Mesenteric fat pad (tissue), 1 donor: ENCODE results near the gene OLFM2. TPM values are rescaled to one million over a fixed set of nuclear protein-coding genes. Genes with fewer than 3 reads are reported as not detected.
"Not testable (repeated sequence)": the region's sequence is repeated elsewhere in the genome, so short reads cannot be mapped to it uniquely, and the experiment has no call there.

Source experiments
- DNase-seq: peaks from one replicate; pipeline ENCODE4 v3.0.0-alpha.2; 2020; ENCODE audit warnings: low spot score
- total RNA-seq: library from RNA; stranded (reverse); fragmentation: NEBNext Ultra II Directional; extraction: Animal tissue kit (Norgen Biotek cat#: 25700); gene quantifications from one replicate; pipeline ENCODE4 v1.2.1, GENCODE V29; 2021
- donor health status: DM: yes; HTN: yes; CAD: no.

OLFM2 gene
- total RNA-seq, 1 donor from 2014 or later, result 15.9 TPM

DNA sequence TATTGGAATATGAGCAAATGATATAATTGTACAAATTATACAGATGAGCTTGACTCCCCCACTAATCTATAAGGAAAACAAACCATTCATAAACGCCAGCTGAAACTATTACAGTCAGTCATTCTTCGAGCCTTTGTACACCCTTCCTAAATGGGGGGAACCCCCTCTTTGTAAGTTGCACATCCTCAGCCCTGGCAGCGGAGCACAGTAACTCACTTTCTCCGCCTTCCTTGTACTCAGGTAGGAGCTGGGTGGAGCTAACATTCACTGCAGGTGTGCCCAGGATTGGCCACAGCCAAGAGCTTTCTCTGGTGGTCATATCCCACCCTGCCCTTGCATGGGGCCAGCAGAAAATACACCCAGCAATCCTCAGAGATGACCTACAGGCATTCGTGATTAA is 72.6 kb downstream of the OLFM2 start:
- no peak for DNase-seq

DNA sequence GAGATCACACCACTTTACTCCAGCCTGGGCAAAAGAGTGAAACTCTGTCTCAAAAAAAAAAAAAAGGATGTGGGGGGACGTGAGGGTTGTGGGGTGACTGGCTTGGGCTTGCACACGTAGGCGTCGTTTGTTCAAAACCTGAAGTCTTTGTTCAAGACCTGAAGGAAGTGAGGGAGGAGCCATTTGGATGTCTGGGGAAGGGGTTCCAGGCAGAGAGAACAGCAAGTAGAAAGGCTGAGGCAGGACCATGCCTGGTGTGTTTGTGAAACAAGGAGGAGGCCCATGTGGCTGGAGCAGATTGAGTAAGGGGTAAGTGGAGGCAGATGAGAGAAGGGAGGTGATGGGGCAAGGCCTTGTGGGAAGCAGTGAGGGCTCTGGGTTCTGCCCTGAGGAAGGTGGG is 73.4 kb downstream of the OLFM2 start:
- DNase-seq, result no peak

DNA sequence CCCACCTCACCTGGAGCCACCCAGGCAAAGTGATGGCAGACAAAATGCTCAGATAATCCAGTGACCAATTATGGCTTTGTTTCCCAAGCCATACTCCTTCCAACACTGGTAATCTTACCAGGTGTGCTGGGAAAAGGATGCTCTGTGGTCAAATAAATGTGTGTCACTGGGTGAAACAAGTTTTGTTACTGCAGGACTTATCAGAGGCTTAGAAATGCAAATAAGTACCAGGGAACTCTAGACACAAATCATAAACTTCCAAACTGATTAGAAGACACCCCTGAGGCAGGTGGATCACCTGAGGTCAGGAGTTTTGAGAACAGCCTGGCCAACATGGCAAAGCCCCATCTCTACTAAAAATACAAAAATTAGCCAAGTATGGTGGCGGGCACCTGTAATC is 74.8 kb downstream of the OLFM2 start:
- DNase-seq, result no peak

DNA sequence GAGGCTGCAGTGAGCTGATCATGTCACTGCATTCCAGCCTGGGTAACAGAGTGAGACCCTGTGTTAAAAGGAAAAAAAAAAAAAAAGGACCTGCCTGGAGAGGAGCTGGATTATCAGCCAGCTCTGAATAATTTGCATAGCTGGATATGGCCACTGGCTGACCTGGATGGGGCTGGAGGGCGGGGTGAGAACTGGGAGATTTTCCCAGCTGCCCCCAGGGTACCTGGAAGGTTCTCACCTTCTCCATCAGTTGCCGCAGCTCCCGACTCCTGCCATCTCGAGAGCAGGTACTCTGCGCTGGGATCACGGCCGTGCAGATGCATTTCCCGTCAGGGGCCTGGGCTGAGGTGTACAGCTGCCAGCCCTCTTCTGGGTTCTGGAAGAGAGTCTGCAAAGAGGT is 75.9 kb downstream of the OLFM2 start:
- DNase-seq, result no peak

DNA sequence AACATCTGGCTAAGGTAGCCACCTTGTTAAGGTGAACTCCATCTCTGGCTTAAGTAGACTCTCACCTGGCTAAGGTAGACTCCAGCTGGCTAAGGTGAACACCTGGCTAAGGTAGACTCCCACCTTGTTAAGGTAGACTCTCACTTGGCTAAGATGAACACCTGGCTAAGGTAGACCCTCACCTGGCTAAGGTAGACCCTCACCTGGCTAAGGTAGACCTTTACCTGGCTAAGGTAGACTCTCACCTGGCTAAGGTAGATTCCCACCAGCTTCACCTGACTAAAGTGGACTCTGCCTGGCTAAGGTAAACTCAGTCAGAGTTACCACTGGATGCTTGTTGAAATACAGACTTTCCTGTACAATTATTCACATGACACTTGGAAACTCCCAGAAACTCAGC is 77.5 kb downstream of the OLFM2 start:
- DNase-seq, result no peak

DNA sequence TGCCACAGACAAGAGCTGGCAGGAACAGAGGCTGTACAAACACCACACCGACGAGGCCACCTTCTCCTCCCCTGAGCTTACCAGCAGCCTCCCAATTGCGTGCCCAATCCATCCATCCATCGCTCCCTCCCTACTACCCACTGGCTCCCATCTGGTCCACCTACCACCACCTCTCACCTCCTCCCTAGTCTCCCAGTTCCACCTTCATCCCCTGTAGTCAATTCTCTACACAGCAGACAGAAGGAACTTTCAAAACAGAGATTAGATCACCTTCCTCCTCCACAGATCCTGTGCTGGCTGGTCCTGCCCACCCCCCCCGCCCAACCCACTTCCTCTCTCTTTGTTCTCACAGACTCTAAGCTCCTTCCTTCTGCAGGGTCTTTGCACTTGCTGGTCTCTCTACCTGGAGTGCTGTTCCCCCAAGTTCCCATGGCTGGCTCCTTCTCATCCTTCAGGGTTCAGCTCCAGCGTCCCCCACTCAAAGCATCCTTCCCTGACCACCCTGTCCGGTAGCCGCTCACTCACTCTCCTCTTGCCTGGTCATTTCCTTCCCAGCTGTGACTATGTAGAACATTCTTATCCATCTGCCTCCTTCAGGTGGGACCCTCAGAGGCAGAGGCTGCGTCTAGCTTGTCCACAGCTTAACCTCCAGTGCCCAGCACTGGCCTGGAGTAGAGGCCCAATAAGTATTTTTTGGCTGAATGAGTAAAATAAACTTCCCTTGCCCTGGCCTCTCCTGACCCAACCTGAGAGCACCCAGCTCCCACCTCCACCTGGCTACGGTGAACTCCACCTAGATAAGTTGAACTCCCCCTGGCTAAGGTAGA is 78.2 kb downstream of the OLFM2 start:
- no peak for DNase-seq

DNA sequence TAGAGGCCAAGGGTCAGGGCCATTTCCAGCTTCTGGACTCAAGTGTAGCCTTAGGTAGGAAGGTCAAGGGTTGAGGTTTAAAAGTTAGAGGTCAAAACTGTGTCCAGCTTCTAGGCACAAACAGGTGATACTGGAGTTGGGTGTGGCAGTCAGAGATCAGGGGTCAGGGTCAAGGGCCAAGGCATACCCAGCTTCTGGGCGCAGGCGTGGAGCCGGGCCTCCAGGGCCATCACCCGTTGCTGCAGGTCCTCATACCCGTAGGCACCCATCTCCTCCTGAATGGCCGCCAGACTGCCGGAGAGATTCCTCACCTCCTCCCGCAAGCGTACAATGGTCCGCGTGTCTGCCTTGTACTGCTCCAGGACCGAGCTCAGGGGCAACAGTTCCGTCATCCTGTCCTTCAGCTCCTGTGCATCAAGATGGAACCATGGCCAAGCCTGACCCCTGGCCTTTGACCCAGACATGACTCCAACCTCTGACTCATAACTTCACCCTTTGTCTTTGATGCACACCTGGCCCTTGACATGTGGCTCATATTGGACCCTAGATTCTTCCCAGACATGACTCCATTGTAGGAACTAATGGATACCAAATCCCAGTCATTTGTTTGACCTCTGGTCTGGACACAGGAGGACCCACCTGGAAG is 79.1 kb downstream of the OLFM2 start:
- no peak for DNase-seq

DNA sequence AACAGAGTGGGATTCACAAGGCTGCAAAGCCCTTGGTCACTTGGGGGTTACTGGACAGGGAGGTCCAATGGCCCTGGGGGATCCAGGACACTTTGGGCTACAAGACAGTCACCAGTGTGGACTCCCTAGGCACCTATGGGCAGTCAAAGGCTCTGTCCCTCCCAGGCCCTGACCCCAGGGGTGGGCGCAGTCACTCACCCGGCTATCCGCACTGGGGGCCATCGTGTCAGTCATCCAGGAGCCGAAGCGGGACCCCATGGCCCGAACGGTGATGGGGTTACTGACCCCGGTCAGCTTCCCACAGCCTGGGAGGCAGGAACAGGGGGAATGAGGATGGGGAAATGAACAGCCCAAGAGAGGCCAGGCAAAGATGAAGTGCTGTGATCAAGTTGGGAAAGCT is 79.7 kb downstream of the OLFM2 start:
- DNase-seq, result no peak

DNA sequence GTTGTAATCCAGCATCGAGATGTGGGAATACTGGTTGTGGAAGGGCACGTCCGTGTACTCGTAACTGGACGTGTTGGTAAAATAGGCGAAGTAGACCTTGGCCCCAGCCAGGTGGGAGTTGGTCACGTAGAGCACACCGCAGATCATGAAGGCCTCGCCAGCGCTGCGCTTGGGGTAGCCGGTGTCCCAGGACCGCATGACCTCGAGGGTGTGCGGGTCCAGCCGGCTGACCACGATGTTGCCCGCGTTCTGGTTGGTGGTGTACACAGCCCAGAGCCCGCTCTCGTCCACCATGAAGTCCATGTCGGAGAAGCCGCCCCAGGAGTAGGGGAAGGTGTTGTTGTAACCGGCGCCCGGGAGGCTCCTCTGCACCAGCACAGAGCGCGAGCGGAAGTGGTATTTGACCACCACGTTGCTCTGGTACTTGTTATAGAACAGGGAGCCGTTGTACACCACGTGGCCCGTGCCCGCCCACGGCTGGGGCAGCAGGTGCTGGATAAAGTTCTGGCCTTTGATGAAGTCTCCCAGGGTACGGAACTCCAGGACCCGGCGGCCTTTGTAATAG is 82.0 kb downstream of the OLFM2 start:
- no peak for DNase-seq

DNA sequence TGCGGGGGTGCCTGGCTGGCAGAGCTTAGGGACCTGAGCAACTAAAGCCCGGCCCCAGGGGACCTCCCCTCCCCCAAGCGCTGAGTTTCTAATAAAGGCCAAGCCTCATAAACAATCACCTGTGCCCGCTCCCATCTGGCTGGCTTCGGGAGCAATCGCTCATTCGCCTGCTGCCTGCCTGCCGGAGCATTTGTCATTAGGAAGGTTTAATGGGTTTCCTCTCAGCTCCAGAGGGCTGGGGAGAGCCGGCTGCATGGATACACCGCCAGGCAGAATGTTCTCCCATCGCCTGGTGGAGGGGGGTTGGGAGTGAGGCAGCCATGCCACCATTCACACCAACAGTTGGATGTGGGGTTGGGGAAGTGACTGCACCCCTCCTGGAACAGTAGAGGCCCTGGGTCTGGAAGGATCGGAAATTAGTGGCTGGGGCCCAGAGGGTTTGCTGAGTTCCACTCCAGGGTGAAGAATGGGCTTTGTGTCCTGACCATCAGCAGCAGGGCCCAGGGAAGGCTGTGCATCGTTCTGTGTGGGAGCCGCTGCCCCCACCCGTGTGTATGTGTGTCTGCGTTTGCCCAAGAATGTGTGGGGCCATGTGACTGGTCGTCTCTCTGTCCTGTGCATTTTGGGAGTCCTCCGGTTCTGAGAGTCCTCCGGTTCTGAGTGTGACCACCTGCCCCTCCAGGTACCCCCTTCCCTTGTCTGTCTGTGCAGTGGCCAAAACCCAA is 85.9 kb downstream of the OLFM2 start:
- DNase-seq, result no peak

DNA sequence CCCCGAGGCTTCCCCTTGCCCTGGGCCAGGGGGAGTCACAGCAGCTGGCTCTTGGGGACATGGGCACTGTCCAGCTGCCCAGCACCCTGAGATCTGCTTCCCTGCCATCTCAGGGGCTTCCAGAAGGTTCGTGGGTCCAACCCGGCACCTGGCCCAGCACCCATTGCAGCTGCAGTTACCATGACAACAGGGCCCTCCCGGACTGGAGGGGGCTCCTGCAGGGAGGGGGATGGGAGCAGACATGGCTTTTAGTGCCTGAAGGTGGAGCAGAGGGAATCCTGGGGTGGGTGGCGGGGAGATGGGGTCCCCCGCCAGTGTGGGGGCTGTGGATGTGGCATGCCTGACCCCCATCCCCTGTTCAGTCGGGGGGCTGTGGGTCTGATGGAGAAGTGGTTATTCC is 86.5 kb downstream of the OLFM2 start:
- DNase-seq, result no peak

DNA sequence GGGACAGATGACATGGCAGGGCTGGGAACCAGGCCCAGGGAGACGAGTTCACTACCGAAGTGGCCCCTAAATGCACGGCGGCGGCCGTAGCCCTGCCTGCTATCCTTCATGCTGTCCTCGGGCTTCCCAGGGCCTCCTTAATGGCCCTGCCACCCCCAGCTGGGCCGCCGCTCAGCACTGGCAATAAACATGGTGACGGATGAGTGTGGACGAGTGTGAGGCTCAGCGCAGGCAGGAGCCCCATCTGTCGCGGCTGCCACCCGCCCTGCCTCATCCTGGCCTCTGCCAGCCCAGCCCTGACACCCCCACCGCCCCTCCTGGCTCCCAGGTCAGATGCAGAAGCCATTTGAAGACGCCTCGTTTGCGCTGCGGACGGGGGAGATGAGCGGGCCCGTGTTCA is 87.6 kb downstream of the OLFM2 start:
- no peak for DNase-seq

DNA sequence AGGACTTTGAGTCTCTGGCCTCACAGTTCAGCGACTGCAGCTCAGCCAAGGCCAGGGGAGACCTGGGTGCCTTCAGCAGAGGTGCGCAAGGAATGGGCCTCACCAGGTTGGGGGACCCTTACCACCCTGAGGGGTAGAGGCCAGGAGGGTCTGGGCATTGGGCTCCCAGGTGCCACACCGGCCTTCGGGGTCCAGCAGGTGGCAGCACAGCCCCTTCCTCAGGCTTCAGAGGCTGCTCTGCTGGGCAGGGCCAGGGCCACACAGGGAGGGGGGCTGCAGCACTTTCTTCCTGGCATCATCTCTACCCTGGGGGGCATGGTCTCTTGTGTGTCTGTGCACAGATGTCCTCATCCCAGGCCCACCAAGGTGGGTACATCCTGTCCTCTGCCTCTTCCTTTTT is 88.3 kb downstream of the OLFM2 start:
- DNase-seq, result no peak

DNA sequence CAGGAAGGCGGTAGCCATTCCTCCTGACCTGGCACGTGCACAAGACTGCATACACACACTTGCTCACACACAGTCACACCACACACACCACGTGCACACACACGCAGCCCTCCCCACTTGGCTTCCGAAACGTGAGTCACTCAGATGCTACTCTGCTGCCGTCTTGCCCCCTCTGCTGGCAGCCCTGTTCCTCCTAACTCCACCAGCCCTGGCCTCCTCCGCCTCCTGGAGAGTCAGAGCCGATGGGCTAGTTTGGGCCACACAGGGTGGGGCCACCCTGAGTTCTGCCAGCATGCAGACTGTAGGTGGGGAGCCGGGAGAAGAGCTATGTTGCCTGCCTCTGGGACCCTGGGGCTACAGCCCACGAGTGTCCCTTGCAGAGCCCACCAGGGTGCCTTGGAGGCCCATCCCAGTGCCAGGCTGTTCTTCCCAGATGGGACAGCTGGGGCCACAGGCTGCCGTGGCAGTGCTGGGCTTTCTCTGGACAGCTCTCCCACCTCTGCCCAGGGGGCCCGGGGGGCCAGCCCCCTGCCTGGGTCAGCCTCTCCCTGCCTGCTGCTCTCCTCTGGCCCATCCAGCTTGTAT is 89.1 kb downstream of the OLFM2 start:
- DNase-seq, result no peak

DNA sequence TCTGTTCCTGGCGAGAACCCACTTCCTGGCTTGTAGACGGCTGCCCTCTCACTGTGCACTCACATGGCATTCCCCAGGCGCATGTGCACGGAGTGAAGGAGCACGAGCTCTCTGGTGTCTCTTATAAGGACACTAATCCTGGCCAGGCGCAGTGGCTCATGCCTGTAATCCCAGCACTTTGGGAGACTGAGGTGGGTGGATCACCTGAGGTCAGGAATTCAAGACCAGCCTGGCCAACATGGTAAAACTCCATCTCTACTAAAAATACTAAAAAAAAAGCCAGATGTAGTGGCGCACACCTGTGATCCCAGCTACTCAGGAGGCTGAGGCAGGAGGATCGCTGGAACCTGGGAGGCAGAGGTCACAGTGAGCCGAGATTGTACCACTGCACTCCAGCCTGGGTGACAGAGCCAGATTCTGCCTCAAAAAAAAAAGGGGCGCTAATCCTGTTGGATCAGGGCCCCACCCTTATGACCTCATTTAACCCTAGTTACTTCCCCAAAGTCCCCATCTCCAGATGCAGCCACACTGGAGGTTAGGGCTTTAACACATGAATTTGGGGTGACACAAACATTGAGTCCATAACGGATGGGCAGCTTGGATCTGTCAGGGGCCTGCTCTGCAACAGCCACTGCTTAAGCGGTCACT is 92.6 kb downstream of the OLFM2 start:
- not testable (repeated sequence) for DNase-seq

DNA sequence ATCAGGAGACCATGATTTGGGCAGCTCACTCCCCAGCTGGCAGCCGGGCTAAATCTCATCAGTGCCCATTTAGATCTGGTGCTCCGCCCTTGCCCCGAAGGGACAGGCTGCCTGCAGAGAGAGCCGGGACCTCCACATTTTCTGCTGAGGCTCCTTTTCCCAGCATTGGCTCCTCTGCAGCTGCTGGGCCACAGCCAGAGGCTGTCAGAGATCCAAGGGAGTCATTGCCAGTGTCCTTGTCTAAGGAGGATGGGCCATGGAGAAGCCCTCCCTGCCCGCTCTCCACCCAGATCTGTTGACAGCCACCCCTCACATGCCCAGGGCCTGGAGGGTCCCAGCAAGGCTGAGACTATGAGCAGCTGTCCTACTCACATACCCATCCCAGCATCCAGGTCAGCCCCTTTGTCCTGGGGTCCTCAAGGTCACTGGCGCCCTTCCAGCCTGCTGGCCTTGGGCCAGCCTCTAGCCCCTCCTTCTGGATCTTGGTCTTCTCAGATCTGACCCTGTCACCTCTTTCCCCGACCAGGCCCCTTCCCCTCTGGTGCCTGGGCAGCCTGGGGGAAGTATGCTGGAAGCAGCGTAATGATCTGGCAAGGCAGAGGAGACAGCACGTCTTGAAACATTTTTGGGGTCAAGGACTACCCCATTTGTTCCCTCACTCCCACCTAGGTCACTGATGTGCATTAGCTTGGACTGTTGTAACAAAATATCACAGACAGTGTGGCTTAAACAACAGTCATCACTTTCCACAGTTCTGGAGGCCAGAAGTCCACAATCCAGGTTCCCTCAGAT is 93.3 kb downstream of the OLFM2 start:
- no peak for DNase-seq

DNA sequence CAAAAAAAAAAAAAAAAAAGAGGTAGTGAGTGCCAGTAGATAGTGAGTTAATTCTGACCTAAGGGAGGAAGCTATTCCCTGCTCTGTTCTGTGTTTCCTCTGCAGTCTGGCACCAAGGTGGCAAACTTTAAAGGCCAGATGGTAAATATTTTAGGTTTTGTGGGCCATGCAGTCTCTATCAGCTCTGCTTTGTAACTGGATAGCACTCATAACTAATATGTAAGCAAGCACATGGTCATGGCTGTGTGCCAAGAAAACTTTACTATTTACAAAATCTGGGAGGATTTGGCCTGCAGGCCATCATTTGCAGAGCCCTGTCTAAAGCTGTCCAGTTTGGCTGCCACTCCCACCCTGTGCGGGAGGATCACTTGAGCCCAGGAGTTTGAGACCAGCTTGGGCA is 96.9 kb downstream of the OLFM2 start:
- DNase-seq, result no peak

DNA sequence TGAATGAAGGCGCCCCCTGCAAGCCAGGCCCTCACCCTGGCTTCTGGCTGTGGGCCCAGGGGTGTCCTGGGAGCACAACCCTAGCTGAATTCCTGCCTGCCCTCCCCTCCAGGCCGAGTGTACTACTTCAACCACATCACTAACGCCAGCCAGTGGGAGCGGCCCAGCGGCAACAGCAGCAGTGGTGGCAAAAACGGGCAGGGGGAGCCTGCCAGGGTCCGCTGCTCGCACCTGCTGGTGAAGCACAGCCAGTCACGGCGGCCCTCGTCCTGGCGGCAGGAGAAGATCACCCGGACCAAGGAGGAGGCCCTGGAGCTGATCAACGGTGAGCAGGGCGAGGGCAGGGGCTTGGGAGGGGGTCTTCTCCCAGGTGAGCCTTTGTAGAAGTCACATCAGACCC is 98.0 kb downstream of the OLFM2 start:
- no peak for DNase-seq

DNA sequence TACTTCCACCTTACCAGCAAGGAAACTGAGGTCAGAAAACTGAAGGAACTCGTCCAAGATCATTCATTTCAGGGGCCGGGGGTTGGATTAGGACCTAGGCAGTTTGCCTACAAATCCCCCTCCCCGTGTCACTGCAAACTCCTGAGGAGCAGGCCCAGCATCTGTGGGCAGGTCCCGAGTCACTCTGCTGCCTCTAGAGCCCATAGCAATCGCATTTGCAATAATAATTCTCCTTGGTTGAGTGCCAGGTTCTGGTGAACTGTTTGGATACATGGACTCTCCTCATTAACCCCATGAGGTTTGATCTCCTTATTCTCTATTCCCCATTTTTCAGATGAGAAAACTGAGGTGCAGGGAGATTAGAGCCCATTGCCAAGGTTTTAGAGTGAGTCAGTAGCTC is 100.3 kb downstream of the OLFM2 start:
- no peak for DNase-seq

DNA sequence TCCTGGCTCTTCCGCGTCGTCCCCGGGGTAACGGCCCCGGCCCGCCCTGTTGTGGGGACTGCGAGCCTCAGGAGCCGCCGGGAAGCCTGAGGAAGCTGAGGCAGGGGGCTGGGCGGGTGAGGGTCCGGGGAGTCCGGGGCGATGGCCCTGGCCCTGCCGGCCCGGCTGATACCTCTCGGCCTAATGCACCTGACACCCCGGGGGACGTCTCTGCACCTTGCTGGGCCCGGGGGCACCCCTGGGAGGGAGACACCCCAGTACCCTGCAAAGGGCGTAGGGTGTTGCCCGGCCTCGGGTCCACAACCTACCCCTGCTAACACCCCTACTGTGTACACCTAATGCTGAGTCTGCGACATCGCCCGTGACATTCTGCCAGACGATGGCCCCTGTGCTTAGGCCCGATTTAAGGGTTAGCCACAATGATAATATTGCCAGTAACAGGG is 100.8 kb downstream of the OLFM2 start:
- no peak for DNase-seq
